HFF-Myc (cell line): ENCODE results near the gene CDC45.
A peak's percentile ranks its signal among the peaks of the same experiment; 100 is the strongest.

Source experiments
- DNase-seq: peaks from one replicate; pipeline ENCODE4 v3.0.0-alpha.2; 2011; ENCODE audit warnings: low read depth; ENCODE audit errors: extremely low read depth
- H3K4me3 ChIP-seq: replicated peaks from 2 replicates; pipeline ENCODE4 v1.5.1; 2011; ENCODE audit warnings: low read depth, mild to moderate bottlenecking, control low read depth, low read length
- CTCF ChIP-seq: IDR thresholded peaks from 2 replicates; pipeline ENCODE4 v1.5.1; 2012; ENCODE audit warnings: mild to moderate bottlenecking, low read depth, low read length, control low read depth; ENCODE audit errors: missing control alignments

CDC45 gene

GRCh38 chr22:19567157-19568009, 87.7 kb downstream of the CDC45 start:
- no peak for TF ChIP-seq CTCF
- no peak for DNase-seq
- H3K4me3 ChIP-seq: no peak overlapping the region

- no peak for TF ChIP-seq CTCF
- peak; percentile 49 for DNase-seq
- H3K4me3 ChIP-seq: no peak overlapping the region
Observed at GRCh38 chr22:19568337-19569275, 88.9 kb downstream of the CDC45 start.

GRCh38 chr22:19569276-19569640, 89.5 kb downstream of the CDC45 start:
- DNase-seq: no peak
- H3K4me3 ChIP-seq: no peak overlapping the region
- TF ChIP-seq CTCF: no peak

- no peak for DNase-seq
- H3K4me3 ChIP-seq: no peak overlapping the region
- no peak for TF ChIP-seq CTCF
Observed at GRCh38 chr22:19569976-19570375, 90.3 kb downstream of the CDC45 start.
